Stomach (tissue), 9 donors: Measurements from ENCODE around the gene FRMPD1. TPM values are rescaled to one million over a fixed set of nuclear protein-coding genes. Genes with fewer than 3 reads are reported as not detected.

ENCODE experiments used
- DNase-seq, 2 donors: peaks; one replicate each; pipeline versions ENCODE4 v3.0.0 to v3.0.0-alpha.2; 2013 to 2019
- H3K27ac ChIP-seq, 5 donors: fragments of 200-600 bp in 4 of 5; sonication (generic) in 4 of 5; one replicate each; pipeline ENCODE4 v1.5.1; 2013 to 2019; ENCODE audit warnings: mild to moderate bottlenecking in 1 of 5, moderate library complexity in 1 of 5
- H3K27me3 ChIP-seq, 3 donors: fragments of 200-600 bp; sonication (generic); one replicate each; pipeline ENCODE4 v1.5.1; 2017 to 2019; ENCODE audit warnings: mixed run types in 1 of 3
- H3K36me3 ChIP-seq, 4 donors: fragments of 200-600 bp; sonication (generic); 1 replicate in 3 of 4; 2 replicates in 1 of 4; pipeline ENCODE4 v1.5.1; 2016 to 2019
- H3K4me1 ChIP-seq, 4 donors: fragments of 200-600 bp; sonication (generic); one replicate each; pipeline ENCODE4 v1.5.1; 2016 to 2019
- H3K4me3 ChIP-seq, 4 donors: fragments of 200-600 bp; sonication (generic) in 3 of 4; one replicate each; pipeline ENCODE4 v1.5.1; 2016 to 2019; ENCODE audit warnings: mild to moderate bottlenecking in 1 of 4
- H3K9me3 ChIP-seq, 4 donors: fragments of 200-600 bp; sonication (generic); one replicate each; pipeline ENCODE4 v1.5.1; 2016 to 2019
- CTCF ChIP-seq, 7 experiments: fragments of 450-650 bp in 4 of 7; fragments of 200-600 bp in 3 of 7; sonication (generic) in 3 of 7; IDR thresholded peaks; one replicate each; pipeline ENCODE4 v1.5.1; 2016 to 2019; ENCODE audit warnings: antibody characterized with exemption in 7 of 7, control low read depth in 2 of 7, mild to moderate bottlenecking in 1 of 7
- EP300 ChIP-seq: sonication (generic); formaldehyde crosslinking; IDR thresholded peaks from one replicate; pipeline ENCODE4 v1.6.1; 2017; ENCODE audit warnings: antibody characterized with exemption
- POLR2A ChIP-seq, 4 donors: fragments of 450-650 bp; IDR thresholded peaks; one replicate each; pipeline ENCODE4 v1.6.1; 2016; ENCODE audit warnings: antibody characterized with exemption in 4 of 4, control low read depth in 2 of 4, mild to moderate bottlenecking in 1 of 4, moderate library complexity in 1 of 4
- POLR2AphosphoS5 ChIP-seq, 3 donors: sonication (generic); formaldehyde crosslinking; IDR thresholded peaks; one replicate each; pipeline ENCODE4 v1.6.1; 2016; ENCODE audit warnings: antibody characterized with exemption in 3 of 3
- WGBS, 5 donors: extraction: QIAGEN DNeasy Blood & Tissue Kit in 3 of 5; methylation state at CpG; one replicate each; pipeline versions ENCODE4 v1.1.5 to v1.1.7; 2013 to 2018; 5-methylcytosine and 5-hydroxymethylcytosine counted together
- intact Hi-C: fragments of 100-400 bp; cut with DNase I; formaldehyde crosslinking; loops from one replicate; pipeline ENCODE4 v1.15.1; 2023; ENCODE audit warnings: low total_unique reads
- polyA plus RNA-seq, 3 donors: library from polyadenylated mRNA; stranded (reverse); fragments of 200-250 nt; gene quantifications; one replicate each; pipeline ENCODE4 v1.2.3, GENCODE V29; 2013
- total RNA-seq, 5 donors: library from RNA; depleted of rRNA; stranded (reverse); fragments of >200 nt; gene quantifications; one replicate each; pipeline versions ENCODE4 v1.1.0 to v1.2.3, GENCODE V29; 2014 to 2016
- donor health status: healthy with polysubstance abuse.
- donor health status: Bipolar disorder and iron deficiency.
- donor health status: healthy.

The FRMPD1 gene
- total and polyA plus RNA-seq, 8 donors: under 0.01 to 0.18 (median 0.10) TPM; not detected in 4

- WGBS, 5 donors: 67 to 89% (median 84%) methylated on average over 2 to 16 of the region's 16 CpGs
Measured at GRCh38 chr9:37635808-37636207, 14.9 kb upstream of the FRMPD1 start.

GRCh38 chr9:37636511-37637448, 14.0 kb upstream of the FRMPD1 start:
- no peak overlapping the region for H3K4me3 ChIP-seq
- no peaks in the 10 kb centered on the region for H3K36me3 ChIP-seq
- no peak overlapping the region for H3K27ac ChIP-seq
- H3K9me3 ChIP-seq: no peaks in the 10 kb centered on the region
- TF ChIP-seq POLR2A (IDR thresholded peaks at IDR 0.05) (no peak), EP300 (no peak), POLR2AphosphoS5 (IDR thresholded peaks at IDR 0.05) (no peak), CTCF (IDR thresholded peaks at IDR 0.05) (no peak)
- H3K4me1 ChIP-seq: no peaks in the 10 kb centered on the region
- intact Hi-C loops: no loop called here
- DNase-seq: no peak
- WGBS, 5 donors: 91 to 96% (median 92%) methylated on average over 35 to 39 of the region's 39 CpGs
- peaks cover 0 to 20% (median 0%) of the 10 kb centered on the region in 3 donors for H3K27me3 ChIP-seq

More at GRCh38 chr9:37635808-37636207, 14.9 kb upstream of the FRMPD1 start:
- intact Hi-C loops: no loop called here
- H3K4me1 ChIP-seq: no peaks in the 10 kb centered on the region
- TF ChIP-seq EP300: no peak
- TF ChIP-seq POLR2AphosphoS5 (IDR thresholded peaks at IDR 0.05): no peak
- no peak for TF ChIP-seq POLR2A (IDR thresholded peaks at IDR 0.05)
- no peak for TF ChIP-seq CTCF (IDR thresholded peaks at IDR 0.05)
- H3K27ac ChIP-seq: no peak overlapping the region
- no peak for DNase-seq
- H3K4me3 ChIP-seq: no peak overlapping the region
- H3K27me3 ChIP-seq: peaks cover 0 to 15% (median 0%) of the 10 kb centered on the region in 3 donors
- no peaks in the 10 kb centered on the region for H3K9me3 ChIP-seq
- H3K36me3 ChIP-seq: no peaks in the 10 kb centered on the region

GRCh38 chr9:37639109-37639762, 11.5 kb upstream of the FRMPD1 start:
- Histone ChIP-seq H3K9me3 (no peaks in the 10 kb centered on the region), H3K36me3 (no peaks in the 10 kb centered on the region), H3K27ac (no peak overlapping the region), H3K4me1 (no peaks in the 10 kb centered on the region), H3K27me3 (peaks cover 0 to 33% (median 0%) of the 10 kb centered on the region in 3 donors), H3K4me3 (no peak overlapping the region)
- 76 to 88% (median 86%) methylated on average over 4 of the region's 4 CpGs for WGBS, 5 donors
- intact Hi-C loops: no loop called here
- TF ChIP-seq CTCF (IDR thresholded peaks at IDR 0.05): no peak
- no peak for TF ChIP-seq POLR2AphosphoS5 (IDR thresholded peaks at IDR 0.05)
- no peak for TF ChIP-seq POLR2A (IDR thresholded peaks at IDR 0.05)
- TF ChIP-seq EP300: no peak
- DNase-seq: no peak

GRCh38 chr9:37639841-37640240, 10.9 kb upstream of the FRMPD1 start:
- WGBS, 5 donors: 68 to 86% (median 77%) methylated on average over 3 of the region's 3 CpGs
- H3K27me3 ChIP-seq: peaks cover 0 to 39% (median 4%) of the 10 kb centered on the region in 3 donors

More at GRCh38 chr9:37639841-37640240, 10.9 kb upstream of the FRMPD1 start:
- DNase-seq: no peak
- no peak for TF ChIP-seq EP300
- no peak for TF ChIP-seq POLR2A (IDR thresholded peaks at IDR 0.05)
- TF ChIP-seq POLR2AphosphoS5 (IDR thresholded peaks at IDR 0.05): no peak
- TF ChIP-seq CTCF (IDR thresholded peaks at IDR 0.05): no peak
- H3K27ac ChIP-seq: no peak overlapping the region
- H3K36me3 ChIP-seq: no peaks in the 10 kb centered on the region
- no peaks in the 10 kb centered on the region for H3K4me1 ChIP-seq
- H3K9me3 ChIP-seq: no peaks in the 10 kb centered on the region
- intact Hi-C loops: no loop called here
- no peak overlapping the region for H3K4me3 ChIP-seq
